ENCODE data around the gene SLITRK1.

SLITRK1 gene

DNA sequence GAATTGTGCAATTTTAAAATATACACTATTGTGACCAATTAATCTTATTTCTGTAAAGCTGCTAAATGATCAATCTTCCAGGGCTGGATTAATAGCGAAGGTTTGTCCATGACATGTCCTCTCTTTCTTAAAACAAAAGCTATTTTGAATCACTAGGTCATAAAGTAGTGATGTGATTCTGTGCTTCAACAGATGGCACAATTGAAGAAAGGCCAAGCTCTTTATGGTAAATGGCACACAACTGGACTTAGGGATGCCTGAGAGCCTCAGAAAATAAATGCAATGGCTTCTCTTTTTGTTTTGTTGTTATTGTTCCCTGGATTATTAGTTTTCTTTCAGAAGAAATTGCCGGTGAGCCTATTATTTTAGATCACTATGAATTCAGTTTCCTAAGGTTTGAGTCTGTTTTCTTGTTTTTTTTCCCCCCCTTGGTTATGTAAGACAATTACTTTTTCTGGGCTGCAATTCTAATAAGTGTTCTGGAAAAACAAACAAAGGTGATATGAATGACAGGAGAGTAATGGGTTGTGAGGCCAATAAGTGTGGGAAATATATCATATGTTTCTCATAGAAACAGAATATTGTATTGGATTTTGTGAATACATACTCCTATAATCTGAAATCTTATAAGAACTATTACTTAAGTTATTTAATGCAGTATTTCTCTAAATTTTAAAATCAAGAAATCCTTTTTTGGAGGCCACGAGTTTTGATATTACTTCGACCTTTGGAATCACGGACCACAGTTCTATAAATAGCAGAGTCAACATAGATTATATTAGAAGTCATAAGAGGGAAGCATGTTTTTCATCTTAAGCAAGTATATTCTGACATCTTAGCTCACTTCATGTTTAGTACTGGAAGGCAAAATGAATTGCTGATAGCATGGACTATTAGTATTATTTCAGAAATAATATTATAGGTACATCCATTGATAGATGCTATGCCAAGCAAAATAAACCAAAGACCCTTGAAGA is 16.8 kb downstream of the SLITRK1 start:
- no peak for DNase-seq

DNA sequence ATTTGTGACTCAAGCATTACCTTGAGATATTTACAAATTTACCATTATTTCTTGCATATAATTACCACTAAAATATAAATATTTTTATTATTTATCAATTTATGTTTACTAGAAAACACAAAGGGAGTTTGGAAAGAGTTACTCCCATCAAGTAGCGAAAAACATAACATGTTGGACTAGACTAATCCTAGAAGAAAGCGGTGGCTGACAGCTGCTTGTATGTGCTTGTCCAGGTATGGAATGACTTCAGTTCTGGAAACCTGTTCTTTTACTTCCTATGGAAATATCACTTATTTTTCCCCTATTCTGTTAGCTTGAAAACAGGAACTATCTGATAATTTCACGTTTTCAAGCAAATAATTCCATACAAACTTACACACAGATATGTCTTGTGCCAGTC is 28.5 kb downstream of the SLITRK1 start:
- DNase-seq: no peak

DNA sequence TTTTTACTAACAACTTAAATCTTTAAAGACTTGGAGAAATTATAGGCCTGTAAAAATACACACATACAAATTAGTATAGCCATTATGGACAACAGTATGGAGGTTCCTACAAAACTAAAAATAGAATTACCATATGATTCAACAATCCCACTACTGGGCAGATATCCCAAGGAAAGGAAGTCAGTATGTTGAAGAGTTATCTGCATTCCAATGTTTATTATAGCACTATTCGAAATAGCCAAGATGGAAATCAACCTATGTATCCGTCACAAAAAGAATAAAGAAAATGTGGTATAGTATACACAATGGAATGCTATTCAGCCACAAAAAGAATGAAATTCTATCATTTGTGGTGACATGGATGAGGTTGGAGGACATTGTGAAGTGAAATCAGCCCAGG is 37.2 kb downstream of the SLITRK1 start:
- no peak for DNase-seq

DNA sequence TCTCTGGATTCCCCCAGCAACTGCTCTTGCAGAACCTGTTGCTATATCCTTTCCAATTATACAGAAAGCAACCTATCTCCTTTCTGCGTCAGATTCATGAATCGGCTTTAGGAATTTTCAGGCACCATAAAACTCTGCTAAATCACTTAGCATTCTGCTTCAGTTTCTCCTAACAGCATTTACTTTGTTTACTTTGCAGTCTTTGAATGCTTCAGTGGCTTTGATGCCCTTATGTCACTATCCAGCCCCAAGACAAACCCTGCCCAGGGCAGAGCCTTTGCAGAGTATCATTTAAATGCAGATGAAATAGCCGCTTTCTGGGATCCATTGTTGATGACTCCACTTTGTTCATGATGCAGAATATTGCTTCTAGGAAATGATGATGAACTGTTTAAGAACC is 43.1 kb downstream of the SLITRK1 start:
- DNase-seq: no peak

DNA sequence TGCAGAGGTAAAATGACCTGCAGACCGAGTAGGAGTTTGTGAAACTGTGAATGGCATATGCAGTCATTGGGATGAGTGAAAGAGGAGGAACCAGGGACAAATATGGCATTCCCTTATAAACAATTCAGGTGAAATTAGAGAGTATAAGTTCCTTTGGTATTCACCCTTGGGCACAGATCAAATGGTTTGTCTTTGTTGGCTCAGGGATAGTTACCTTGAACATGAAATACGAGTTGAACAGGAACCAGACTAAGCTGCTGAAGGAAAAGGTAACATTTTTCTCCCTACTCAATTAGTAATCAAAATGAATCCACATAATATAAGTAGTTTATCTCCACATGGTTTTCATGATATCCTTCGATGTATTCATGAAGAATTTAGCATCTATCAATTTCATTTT is 50.5 kb downstream of the SLITRK1 start:
- no peak for DNase-seq

DNA sequence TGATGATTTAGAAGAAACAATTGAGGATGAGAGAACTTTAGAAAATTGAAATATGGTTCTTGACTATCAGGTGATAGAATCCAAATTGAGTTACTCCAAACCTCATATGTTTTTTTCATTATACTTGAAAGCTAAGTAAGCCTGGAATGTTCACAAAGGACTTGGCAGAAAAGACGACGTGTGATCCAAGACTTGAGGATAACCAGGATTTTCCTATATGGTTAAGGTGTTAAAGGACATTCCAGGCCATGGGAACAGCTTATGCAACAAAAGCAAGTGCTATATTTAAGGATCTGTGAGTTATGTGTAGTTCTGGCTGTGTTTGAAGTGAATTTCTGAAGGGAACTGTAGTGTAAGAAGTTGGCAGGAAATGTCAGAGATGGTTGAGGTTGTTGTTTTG is 52.5 kb downstream of the SLITRK1 start:
- no peak for DNase-seq

DNA sequence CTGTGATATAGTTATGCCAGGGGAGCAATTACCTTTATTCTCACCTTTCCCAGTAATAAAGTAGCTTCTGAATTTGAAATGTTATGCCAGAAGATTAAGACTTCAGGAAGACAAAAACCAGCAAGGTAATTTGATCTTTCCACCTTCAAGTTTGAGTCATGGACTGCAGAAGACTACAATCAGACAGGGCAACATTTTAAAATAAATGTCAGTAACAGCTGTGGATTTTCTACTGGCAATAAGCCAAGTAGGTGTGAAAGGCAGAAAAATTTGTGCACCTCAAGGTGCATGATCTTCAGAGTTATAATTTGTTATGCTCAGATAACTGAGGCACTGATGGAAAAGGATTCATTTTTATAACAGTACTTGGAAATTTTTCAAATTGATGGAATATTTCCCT is 54.9 kb downstream of the SLITRK1 start:
- no peak for DNase-seq
